Activated CD4-positive, alpha-beta T cell treated with anti-CD3 and anti-CD28 coated beads, Interleukin-2, amount 50 U/mL, for 24 hours (primary cell): ENCODE results near the gene SLC25A39.

Source experiments
- DNase-seq, 2 donors: peaks; one replicate each; pipeline ENCODE4 v3.0.0-alpha.2; 2020; ENCODE audit warnings: low read depth in 1 of 2, low spot score in 1 of 2

The SLC25A39 gene

DNA sequence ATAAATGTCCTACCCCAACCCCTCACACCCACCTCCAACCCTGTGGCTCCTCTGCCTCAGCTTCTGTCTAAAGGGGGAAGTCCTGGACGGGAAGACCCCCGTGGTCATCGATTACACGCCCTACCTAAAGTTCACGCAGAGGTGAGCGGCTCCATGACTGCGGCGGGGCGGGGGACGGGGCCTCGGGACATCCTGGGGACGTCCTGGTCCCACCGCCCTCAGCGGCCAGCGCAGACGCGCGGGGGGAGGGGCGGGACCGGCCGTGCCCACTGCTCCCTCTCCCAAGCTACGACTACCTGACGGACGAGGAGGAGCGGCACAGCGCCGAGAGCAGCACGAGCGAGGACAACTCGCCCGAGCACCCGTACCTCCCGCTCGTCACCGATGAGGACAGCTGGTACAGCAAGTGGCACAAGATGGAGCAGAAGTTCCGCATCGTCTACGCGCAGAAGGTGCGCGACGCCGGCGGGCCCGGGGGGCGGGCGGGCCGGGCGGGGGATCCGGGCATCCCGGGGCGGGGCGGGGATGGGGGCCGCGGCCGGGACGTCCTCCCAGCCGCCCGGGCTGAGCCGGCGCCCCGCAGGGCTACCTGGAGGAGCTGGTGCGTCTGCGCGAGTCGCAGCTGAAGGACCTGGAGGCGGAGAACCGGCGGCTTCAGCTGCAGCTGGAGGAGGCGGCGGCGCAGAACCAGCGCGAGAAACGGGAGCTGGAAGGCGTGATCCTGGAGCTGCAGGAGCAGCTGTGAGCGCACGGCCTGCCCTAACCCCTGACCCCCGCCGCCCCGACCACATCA lies 9.6 kb downstream of the SLC25A39 start:
- DNase-seq, result peak in 1 of 2 donors; percentile 33

- DNase-seq, result no peak
These were observed 10.1 kb downstream of the SLC25A39 start for GRCh38 chr17:44314524-44314868.

- no peak for DNase-seq
These were observed 10.6 kb downstream of the SLC25A39 start for GRCh38 chr17:44314031-44314430.

- DNase-seq, result no peak
These were observed 12.1 kb downstream of the SLC25A39 start for GRCh38 chr17:44312396-44313104.

DNA sequence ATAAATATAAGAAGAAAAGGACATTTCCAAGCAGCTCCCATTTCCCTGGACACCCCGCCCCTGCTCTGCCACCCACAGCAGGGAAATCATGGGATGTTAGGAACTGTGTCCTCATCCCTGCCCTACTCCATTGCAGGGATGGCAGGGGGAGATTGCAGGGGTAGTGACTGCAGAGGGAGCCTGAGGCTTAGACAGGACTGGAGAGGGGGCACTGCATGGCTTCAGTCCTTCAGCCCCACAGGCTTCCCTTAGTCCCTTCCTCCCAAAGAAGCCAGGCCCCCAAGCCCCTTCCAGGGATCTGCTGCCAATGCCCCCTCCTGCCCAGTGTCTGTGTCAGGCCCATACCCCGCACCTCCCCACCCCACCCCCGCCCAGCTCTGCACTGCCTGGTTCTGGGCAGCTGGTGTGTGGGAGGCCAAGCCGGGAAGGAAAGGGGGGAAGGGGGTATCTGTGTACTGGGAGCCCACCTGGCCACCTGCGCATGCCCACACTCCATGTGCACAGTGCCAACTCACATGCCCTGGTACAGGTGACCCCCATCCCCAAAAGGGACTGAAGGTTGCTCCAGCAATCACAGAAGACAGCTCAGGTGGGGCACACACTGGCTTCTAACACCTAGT lies 13.0 kb downstream of the SLC25A39 start:
- no peak for DNase-seq

DNA sequence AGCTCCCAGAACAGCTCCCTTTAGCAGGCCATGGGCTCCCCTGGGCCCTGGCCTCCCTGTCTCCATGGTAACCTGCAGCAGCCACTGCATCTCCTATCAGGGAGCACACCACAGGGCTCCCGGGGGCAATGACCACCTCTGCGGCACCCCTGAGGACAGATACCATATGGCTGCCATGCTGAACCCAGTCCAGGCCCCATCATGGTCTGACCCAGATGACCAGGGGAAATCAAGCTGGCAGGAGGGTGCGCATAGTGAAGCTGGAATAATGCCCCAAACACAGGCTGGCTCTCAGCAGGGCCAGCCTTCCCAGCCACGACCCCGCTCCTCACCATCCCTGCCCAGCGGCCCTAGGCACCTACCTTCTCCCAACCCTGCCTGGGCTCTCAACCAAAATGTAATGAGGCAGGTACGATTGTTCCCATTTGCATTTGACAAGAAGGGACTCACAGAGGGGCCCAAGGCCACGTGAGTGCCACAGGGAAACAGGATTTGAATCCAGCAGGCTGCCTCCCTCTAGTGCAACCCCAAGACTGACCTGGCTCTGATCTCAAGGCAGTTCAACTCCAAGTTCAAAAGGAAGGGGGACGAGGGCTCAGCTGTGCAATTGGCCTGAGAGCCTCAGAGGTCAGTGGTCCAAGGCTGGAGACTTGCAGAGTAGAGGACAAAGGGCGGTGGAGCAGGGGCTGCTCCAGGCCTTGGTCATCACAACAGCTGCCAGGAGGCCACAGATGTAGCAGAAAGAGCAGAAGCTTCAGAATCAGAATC lies 13.8 kb downstream of the SLC25A39 start:
- no peak for DNase-seq

DNA sequence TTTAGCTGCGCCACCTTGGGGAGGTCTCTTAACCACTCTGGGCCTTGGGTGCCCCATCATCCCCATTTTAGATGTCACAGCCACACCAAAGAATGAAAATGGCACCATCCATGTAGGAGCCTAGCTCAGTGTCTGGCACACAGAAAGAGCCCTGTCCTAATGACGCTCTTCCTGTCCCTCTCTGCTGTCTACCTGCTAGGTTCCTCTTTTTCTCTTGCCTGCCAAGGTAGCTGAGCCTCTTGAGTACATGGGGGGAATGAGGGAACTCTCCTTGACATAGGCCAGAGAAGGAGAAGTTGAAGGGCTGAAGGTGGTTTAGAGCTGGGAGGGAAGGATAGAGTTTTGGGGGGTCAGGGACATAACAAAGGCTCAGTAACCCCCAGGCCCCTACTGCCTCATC lies 14.4 kb downstream of the SLC25A39 start:
- no peak for DNase-seq

- DNase-seq, result no peak
These were observed 15.2 kb downstream of the SLC25A39 start for GRCh38 chr17:44309472-44309871.

- no peak for DNase-seq
These were observed 15.8 kb downstream of the SLC25A39 start for GRCh38 chr17:44308865-44309264.

- peak; percentile 69 to 75 for DNase-seq
These were observed 16.3 kb downstream of the SLC25A39 start, which contains the start of gene RUNDC3A for GRCh38 chr17:44308320-44308818. Gene RUNDC3A, plus strand, starts transcription at chr17:44308601. Its CDS starts 232 bp downstream, at chr17:44308833.

DNA sequence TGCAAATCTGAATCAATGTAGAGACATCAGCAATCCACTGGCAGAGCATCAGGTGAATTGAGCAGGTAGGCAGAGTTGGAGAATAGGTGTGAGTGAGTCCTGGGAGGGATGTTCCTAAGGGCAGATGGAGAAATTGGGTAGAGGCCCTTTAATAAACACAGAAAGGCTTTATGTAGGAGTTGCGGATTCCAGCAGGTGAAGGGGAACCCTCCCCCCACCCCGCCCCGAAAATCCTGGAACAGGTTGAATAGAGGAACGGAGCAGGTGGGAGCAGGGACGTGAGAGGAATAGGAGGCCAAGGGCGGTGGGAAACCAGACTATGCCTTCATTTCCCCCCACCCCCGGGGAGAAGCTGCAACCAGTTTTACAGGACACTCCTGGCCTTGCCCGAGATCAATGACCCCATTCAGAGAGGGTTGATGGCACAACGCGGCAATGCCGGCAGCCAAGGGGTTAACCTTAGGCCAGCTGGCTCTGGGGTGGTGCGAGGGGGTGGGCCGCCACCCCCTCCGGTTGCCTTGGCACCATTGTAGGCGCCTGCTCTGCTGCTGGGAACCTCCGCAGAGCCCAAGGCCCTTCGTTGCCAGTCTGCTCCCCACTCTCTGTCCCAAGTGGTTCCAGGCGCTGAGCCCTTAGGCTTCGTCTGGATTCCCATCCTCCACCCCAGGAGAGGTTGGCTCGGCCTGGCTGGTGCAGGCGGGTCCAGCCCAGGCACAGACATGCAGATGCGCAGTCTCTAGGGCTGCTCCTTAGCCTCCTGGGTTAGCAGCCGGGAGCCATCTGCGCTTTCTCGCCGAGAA lies 17.0 kb downstream of the SLC25A39 start:
- DNase-seq, result no peak

GRCh38 chr17:44304651-44305050 lies 20.0 kb downstream of the SLC25A39 start:
- DNase-seq, result no peak

DNA sequence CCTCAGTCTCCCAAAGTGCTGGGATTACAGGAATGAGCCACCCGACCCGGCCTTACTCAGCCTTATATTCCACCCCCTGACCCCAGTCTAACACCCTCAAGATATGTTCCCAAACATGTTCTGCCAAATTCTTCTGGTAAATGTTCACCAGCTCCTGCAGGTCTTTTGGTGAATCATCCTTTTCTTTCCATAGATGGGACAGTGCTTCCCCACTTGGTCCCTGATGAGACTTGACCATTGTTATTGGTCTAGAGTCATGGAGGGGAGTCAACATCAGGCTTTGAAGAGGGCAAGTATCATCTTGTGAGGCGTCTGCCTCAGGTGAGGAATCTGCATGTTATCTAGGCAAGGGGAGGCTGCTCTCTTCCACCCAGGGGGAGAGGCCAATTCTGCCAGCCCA lies 26.6 kb downstream of the SLC25A39 start:
- DNase-seq, result no peak

DNA sequence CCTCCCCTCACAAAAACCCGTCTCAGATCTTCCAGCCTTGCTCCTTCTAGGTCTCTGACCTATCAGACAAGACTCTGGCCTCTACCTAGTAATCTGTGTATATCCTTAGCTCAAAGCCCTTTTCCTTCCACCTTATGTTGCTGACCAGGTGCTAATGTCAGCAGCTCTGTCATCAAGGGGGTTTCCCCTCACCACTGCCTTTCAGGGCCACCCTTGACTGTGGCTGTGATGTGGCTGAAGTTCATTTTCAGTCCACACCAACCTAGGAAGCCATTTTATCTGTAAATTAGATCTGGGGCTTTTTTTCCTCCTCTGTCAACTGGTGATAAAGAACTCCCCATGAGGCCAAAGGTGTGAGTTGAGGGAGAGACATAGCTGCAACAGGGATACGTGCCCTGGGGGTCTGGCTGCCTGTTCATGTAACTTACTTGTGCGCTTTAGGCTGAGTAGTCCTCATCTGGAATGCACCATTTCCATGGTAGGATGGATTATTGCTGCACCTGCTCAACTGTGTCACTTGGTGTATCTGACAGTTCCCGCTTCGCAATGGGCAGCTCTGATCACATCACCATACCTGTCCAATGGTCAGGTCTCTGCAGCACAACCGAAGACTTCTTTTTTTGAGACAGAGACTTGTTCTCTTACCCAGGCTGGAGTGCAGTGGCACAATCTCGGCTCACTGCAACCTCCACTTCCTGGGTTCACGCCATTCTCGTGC lies 31.0 kb downstream of the SLC25A39 start:
- no peak for DNase-seq

DNA sequence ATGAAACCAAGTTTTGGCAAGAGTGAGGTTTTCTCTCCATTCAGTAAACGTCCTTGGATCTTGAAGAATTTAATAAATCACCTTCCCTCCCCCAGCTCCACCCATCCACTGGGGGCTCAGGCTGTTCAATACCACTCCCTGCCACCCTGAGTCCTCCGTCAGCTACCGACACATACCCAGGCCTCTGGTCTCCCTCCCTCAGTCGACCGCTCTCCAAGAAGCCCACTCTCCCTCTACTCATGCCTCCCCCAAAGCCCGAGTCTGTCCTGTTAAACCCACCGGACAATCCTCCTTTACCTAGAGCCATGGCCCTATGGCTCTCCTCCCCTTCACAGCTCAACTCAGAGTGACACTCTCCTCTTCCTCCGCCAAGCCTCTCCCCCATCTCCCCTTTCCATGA lies 37.0 kb downstream of the SLC25A39 start:
- DNase-seq, result no peak

DNA sequence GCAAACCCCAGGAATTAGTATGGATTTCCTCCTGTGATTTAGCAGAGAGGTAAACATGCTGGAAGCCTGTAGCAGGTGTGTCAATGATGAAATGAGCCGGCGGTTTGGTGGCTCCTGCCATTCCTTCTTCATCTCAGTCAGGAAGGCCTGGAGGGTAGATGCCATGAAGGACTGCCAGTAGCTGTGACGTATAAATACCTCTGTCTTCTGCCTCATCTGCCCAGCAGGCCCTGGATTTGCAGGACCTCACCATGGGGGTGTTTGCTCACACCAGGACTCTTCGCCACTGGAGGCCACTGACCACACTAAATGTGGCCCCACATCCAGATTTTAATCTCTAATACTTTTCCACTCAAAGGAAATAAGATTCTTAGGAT lies 40.6 kb downstream of the SLC25A39 start:
- DNase-seq, result no peak

GRCh38 chr17:44283344-44284023 lies 41.1 kb downstream of the SLC25A39 start:
- DNase-seq, result no peak

DNA sequence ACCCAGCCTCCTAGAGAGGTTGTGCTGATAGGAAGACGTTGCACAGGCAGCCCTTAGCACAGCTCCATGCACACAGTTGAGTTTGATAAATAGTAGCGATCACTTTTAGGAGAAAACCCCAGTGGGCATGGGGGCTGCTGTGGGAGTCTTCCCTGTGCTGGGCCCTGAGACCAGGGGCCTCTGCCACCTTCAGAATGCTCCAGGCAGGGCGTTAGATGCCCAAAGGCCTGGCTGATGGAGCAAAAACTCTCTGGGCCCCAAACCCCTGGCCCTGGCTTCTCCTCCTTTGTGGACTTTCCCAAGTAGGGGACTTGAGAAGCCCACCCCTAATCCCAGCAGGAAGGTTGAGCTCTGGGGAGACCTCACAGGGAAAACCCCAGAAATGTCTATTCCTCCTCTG lies 42.4 kb downstream of the SLC25A39 start:
- no peak for DNase-seq

GRCh38 chr17:44281570-44281969 lies 43.1 kb downstream of the SLC25A39 start:
- no peak for DNase-seq
